GM12878 (cell line): Measurements from ENCODE around the gene TRAPPC3L. TPM values are rescaled to one million over a fixed set of nuclear protein-coding genes. Genes with fewer than 3 reads are reported as not detected.

Source experiments
- CHD1 ChIP-seq: IDR thresholded peaks from 2 replicates; pipeline ENCODE4 v1.6.1; 2012; ENCODE audit warnings: low read depth, low read length, improper control_type of control experiment
- EGR1 ChIP-seq, 2 experiments: IDR thresholded peaks; 1 replicate in 1 of 2; 2 replicates in 1 of 2; pipeline ENCODE4 v1.6.1; 2011 to 2012; ENCODE audit warnings: low read depth in 2 of 2, low read length in 2 of 2, borderline replicate concordance in 1 of 2, mild to moderate bottlenecking in 1 of 2, moderate library complexity in 1 of 2
- GABPA ChIP-seq: IDR thresholded peaks from 2 replicates; pipeline ENCODE4 v1.6.1; 2014; ENCODE audit warnings: antibody characterized with exemption, low read depth, mild to moderate bottlenecking, inconsistent platforms
- MYC ChIP-seq: IDR thresholded peaks from 2 replicates; pipeline ENCODE4 v1.6.1; 2011; ENCODE audit warnings: mild to moderate bottlenecking, low read length, moderate library complexity, inconsistent platforms; ENCODE audit not compliant: insufficient read depth, insufficient replicate concordance, insufficient read length, severe bottlenecking
- NR2C1 ChIP-seq: fragments of 450-650 bp; IDR thresholded peaks from 2 replicates; pipeline ENCODE4 v1.6.1; 2017; ENCODE audit warnings: antibody characterized with exemption, mild to moderate bottlenecking, moderate library complexity
- PAX8 ChIP-seq: fragments of 450-650 bp; IDR thresholded peaks from 2 replicates; pipeline ENCODE4 v1.6.1; 2017; ENCODE audit warnings: mild to moderate bottlenecking, moderate library complexity
- POLR2AphosphoS5 ChIP-seq: IDR thresholded peaks from 2 replicates; pipeline ENCODE4 v1.6.1; 2011; ENCODE audit warnings: mild to moderate bottlenecking, low read length, inconsistent platforms
- RB1 ChIP-seq: fragments of 450-650 bp; formaldehyde crosslinking; IDR thresholded peaks from 2 replicates; pipeline ENCODE4 v1.6.1; 2017; ENCODE audit warnings: mild to moderate bottlenecking, borderline replicate concordance
- SIN3A ChIP-seq: IDR thresholded peaks from 2 replicates; pipeline ENCODE4 v1.6.1; 2012; ENCODE audit warnings: low read depth, low read length, improper control_type of control experiment
- SMC3 ChIP-seq: IDR thresholded peaks from 2 replicates; pipeline ENCODE4 v1.6.1; 2011; ENCODE audit warnings: low read length, improper control_type of control experiment, borderline replicate concordance
- SREBF2 ChIP-seq: IDR thresholded peaks from 2 replicates; pipeline ENCODE4 v1.6.1; 2012; ENCODE audit warnings: mild to moderate bottlenecking, low read length
- STAT3 ChIP-seq: IDR thresholded peaks from 2 replicates; pipeline ENCODE4 v1.6.1; 2011; ENCODE audit warnings: low read depth, low read length, improper control_type of control experiment
- ZNF274 ChIP-seq: IDR thresholded peaks from one replicate; pipeline ENCODE4 v1.8.0; 2011; ENCODE audit not compliant: insufficient read length, insufficient read depth
- ZSCAN29 ChIP-seq: fragments of 450-650 bp; IDR thresholded peaks from 2 replicates; pipeline ENCODE4 v1.6.1; 2017; ENCODE audit warnings: mild to moderate bottlenecking, moderate library complexity
- ZZZ3 ChIP-seq: IDR thresholded peaks from 2 replicates; pipeline ENCODE4 v1.6.1; 2011; ENCODE audit warnings: low read depth; ENCODE audit not compliant: control insufficient read depth, insufficient read length
- polyA plus RNA-seq, 11 experiments: library from polyadenylated mRNA; depleted of rRNA in 4 of 11; unstranded in 6 of 11; stranded (reverse) in 5 of 11; fragments of >200 nt; fragmentation: Nextera tagmentation in 4 of 11; fragmentation: Illumina TruSeq in 1 of 11; extraction: Ambion mirVana in 4 of 11; extraction: Trizol in 1 of 11; gene quantifications; 1 replicate in 1 of 11; 2 replicates in 10 of 11; pipeline versions ENCODE4 v1.2.1 to v1.2.3, GENCODE V29; 2011 to 2016; ENCODE audit warnings: inconsistent platforms in 2 of 11, missing spikeins in 2 of 11, low read depth in 1 of 11
- total RNA-seq, 4 experiments: library from RNA; depleted of rRNA in 3 of 4; stranded (reverse); fragments of >200 nt in 3 of 4; fragmentation: Illumina TruSeq in 1 of 4; extraction: Trizol in 1 of 4; gene quantifications; 2 replicates each; pipeline versions ENCODE4 v1.2.1 to v1.2.3, GENCODE V29; 2013 to 2021
- TF ChIP-seq, protein P1 (sequence below): fragments of 450-650 bp; formaldehyde crosslinking; IDR thresholded peaks from 2 replicates; pipeline ENCODE4 v1.4.0; 2022; ENCODE audit warnings: mild to moderate bottlenecking, moderate library complexity
- TF ChIP-seq, protein P2 (sequence below): fragments of 450-650 bp; IDR thresholded peaks from 2 replicates; pipeline ENCODE4 v1.6.1; 2014; ENCODE audit warnings: mild to moderate bottlenecking
- TF ChIP-seq, protein P3 (sequence below), 3 experiments: IDR thresholded peaks in 2 of 3; conservative IDR thresholded peaks in 1 of 3; 2 replicates each; pipeline ENCODE4 v1.5.1; 2011; ENCODE audit warnings: low read depth in 3 of 3, low read length in 3 of 3, mild to moderate bottlenecking in 3 of 3, control low read depth in 2 of 3, moderate library complexity in 2 of 3, inconsistent platforms in 1 of 3, mixed read lengths in 1 of 3; ENCODE audit not compliant: control insufficient read depth in 2 of 3, insufficient read depth in 1 of 3; ENCODE audit errors: extremely low read depth in 1 of 3
- TF ChIP-seq, protein P4 (sequence below): fragments of 450-650 bp; IDR thresholded peaks from 2 replicates; pipeline ENCODE4 v1.6.1; 2017; ENCODE audit warnings: low read depth, mild to moderate bottlenecking, moderate library complexity
- TF ChIP-seq, protein P5 (sequence below): fragments of 450-650 bp; IDR thresholded peaks from 2 replicates; pipeline ENCODE4 v1.6.1; 2016; ENCODE audit warnings: mild to moderate bottlenecking

TRAPPC3L gene
- total and polyA plus RNA-seq, 10 of the 15 experiments (the other 5 are each of a cell fraction or from before 2014, with no cell fraction given), result not detected

DNA sequence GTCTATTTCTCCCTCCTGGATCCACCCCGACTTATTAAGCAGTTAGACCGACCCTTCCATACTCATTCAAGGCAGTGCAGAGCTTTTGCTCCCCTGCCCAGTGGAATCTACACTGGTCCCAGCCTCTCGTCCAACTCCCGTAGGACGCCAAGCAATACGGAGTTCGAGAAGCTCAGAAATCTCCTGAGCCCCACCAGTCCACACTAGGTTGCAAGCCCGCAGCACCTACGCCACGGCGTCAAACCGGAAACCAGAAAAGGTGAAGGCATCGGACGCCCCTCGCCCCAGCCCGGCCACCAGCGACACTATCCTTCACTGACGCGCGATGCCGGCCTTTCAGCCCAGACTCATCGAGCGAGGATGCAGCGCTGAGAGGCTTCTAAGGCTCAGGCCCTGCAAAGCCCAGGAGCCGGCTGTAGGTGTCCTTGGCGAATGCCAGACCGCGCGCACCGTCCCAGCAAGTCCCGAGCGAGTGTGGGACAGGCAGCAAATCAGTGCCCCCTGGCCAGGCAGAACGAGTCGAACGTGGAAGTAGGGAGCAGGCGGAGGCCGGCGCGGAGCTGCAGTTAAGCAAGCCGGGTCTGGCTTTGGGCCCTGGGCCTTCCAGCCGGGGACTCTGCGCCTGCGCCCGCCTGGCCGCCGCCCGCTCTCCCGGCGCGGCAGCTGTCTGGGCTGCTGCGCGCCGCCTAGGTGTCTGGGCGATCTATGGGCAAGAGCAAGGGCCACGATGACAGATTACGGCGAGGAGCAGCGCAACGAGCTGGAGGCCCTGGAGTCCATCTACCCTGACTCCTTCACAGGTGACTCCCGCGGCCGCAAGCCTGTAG lies 25.6 kb upstream of the TRAPPC3L start, which contains the start of gene RWDD1 (continued):
- TF ChIP-seq, protein P1, sequence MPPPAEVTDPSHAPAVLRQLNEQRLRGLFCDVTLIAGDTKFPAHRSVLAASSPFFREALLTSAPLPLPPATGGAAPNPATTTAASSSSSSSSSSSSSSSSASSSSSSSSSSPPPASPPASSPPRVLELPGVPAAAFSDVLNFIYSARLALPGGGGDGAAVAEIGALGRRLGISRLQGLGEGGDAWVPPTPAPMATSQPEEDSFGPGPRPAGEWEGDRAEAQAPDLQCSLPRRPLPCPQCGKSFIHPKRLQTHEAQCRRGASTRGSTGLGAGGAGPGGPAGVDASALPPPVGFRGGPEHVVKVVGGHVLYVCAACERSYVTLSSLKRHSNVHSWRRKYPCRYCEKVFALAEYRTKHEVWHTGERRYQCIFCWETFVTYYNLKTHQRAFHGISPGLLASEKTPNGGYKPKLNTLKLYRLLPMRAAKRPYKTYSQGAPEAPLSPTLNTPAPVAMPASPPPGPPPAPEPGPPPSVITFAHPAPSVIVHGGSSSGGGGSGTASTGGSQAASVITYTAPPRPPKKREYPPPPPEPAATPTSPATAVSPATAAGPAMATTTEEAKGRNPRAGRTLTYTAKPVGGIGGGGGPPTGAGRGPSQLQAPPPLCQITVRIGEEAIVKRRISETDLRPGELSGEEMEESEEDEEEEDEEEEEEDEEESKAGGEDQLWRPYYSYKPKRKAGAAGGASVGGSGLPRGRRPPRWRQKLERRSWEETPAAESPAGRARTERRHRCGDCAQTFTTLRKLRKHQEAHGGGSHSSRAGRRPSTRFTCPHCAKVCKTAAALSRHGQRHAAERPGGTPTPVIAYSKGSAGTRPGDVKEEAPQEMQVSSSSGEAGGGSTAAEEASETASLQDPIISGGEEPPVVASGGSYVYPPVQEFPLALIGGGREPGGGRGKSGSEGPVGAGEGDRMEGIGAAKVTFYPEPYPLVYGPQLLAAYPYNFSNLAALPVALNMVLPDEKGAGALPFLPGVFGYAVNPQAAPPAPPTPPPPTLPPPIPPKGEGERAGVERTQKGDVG (CRISPR knock-in tag), result no peak
- TF ChIP-seq, protein P2, sequence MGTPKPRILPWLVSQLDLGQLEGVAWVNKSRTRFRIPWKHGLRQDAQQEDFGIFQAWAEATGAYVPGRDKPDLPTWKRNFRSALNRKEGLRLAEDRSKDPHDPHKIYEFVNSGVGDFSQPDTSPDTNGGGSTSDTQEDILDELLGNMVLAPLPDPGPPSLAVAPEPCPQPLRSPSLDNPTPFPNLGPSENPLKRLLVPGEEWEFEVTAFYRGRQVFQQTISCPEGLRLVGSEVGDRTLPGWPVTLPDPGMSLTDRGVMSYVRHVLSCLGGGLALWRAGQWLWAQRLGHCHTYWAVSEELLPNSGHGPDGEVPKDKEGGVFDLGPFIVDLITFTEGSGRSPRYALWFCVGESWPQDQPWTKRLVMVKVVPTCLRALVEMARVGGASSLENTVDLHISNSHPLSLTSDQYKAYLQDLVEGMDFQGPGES, result peak; percentile 95
- TF ChIP-seq POLR2AphosphoS5 (peak; percentile 96), MYC (peak; percentile 99), RB1 (peak; percentile 95), CHD1 (no peak), ZSCAN29 (0 out of 2 replicates have a peak, but pooled peaks have one; percentile 41), SMC3 (0 out of 2 replicates have a peak, but pooled peaks have one; percentile 12), STAT3 (no peak), ZZZ3 (no peak), NR2C1 (peak; percentile 56), SREBF2 (no peak), ZNF274 (no peak), EGR1 (IDR thresholded peaks at IDR 0.05; ENCODE audit: borderline replicate concordance in 1 of 2, low read depth in 2 of 2, low read length in 2 of 2) (peak in 1 of 2 experiments; percentile 71; a peak in 2 of 3 replicates), GABPA (no peak), PAX8 (no peak), SIN3A (peak; percentile 95)
- TF ChIP-seq, protein P3, sequence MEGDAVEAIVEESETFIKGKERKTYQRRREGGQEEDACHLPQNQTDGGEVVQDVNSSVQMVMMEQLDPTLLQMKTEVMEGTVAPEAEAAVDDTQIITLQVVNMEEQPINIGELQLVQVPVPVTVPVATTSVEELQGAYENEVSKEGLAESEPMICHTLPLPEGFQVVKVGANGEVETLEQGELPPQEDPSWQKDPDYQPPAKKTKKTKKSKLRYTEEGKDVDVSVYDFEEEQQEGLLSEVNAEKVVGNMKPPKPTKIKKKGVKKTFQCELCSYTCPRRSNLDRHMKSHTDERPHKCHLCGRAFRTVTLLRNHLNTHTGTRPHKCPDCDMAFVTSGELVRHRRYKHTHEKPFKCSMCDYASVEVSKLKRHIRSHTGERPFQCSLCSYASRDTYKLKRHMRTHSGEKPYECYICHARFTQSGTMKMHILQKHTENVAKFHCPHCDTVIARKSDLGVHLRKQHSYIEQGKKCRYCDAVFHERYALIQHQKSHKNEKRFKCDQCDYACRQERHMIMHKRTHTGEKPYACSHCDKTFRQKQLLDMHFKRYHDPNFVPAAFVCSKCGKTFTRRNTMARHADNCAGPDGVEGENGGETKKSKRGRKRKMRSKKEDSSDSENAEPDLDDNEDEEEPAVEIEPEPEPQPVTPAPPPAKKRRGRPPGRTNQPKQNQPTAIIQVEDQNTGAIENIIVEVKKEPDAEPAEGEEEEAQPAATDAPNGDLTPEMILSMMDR (IDR thresholded peaks at IDR 0.05 in 2 of 3, conservative IDR thresholded peaks at IDR 0.05 in 1 of 3; ENCODE audit: control insufficient read depth in 2 of 3, extremely low read depth in 1 of 3, insufficient read depth in 1 of 3, low read depth in 3 of 3, low read length in 3 of 3), result peak in 1 of 3 experiments; percentile 2; a peak in 1 of 6 replicates
- TF ChIP-seq, protein P4, sequence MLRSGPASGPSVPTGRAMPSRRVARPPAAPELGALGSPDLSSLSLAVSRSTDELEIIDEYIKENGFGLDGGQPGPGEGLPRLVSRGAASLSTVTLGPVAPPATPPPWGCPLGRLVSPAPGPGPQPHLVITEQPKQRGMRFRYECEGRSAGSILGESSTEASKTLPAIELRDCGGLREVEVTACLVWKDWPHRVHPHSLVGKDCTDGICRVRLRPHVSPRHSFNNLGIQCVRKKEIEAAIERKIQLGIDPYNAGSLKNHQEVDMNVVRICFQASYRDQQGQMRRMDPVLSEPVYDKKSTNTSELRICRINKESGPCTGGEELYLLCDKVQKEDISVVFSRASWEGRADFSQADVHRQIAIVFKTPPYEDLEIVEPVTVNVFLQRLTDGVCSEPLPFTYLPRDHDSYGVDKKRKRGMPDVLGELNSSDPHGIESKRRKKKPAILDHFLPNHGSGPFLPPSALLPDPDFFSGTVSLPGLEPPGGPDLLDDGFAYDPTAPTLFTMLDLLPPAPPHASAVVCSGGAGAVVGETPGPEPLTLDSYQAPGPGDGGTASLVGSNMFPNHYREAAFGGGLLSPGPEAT, result peak; percentile 100
- TF ChIP-seq, protein P5, sequence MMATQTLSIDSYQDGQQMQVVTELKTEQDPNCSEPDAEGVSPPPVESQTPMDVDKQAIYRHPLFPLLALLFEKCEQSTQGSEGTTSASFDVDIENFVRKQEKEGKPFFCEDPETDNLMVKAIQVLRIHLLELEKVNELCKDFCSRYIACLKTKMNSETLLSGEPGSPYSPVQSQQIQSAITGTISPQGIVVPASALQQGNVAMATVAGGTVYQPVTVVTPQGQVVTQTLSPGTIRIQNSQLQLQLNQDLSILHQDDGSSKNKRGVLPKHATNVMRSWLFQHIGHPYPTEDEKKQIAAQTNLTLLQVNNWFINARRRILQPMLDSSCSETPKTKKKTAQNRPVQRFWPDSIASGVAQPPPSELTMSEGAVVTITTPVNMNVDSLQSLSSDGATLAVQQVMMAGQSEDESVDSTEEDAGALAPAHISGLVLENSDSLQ, result peak; percentile 34; the same call in 1 of the 2 replicates
